HG03039 (cell line): ENCODE results near the gene TLCD1.
A peak's percentile ranks its signal among the peaks of the same experiment; 100 is the strongest.

Experiments
- ATAC-seq: cut with Tn5 transposase; IDR thresholded peaks from one replicate; pipeline ENCODE4 v1.9.1; 2021; ENCODE audit warnings: mild to moderate bottlenecking, moderate library complexity; ENCODE audit not compliant: unreplicated experiment

Gene TLCD1

DNA sequence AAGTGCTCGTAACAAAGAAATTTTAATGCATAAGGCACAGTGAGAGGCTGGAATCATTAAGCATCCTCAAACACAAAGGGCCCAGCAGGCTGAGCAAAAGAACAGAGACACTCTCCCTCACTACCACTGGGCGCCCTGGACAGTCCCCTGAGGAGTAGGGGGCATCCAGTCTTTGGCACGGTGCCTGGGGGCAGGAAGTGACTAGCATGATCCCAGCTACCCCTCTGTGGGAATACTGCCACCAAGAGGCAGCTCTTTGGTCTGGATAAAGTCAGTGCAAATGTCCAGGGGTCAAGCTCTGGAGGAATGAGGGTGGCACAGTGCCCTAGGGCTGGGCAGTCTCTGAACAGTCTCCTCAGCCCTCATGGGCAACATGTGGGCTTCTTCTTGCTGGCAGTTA is 11.8 kb downstream of the TLCD1 start:
- ATAC-seq = no peak

GRCh38 chr17:28712705-28713415 is 13.2 kb downstream of the TLCD1 start:
- ATAC-seq = no peak

GRCh38 chr17:28712032-28712704 is 13.9 kb downstream of the TLCD1 start:
- ATAC-seq = peak; percentile 23

GRCh38 chr17:28711723-28712031 is 14.4 kb downstream of the TLCD1 start, which contains the start of gene PROCA1:
PROCA1 (minus strand) TSS chr17:28711888; CDS start chr17:28711660, 228 bp downstream.
- ATAC-seq = peak; percentile 11

- peak; percentile 71 for ATAC-seq
These were observed 14.9 kb downstream of the TLCD1 start for GRCh38 chr17:28710861-28711722.

- no peak for ATAC-seq
These were observed 18.7 kb downstream of the TLCD1 start for GRCh38 chr17:28707339-28707720.

GRCh38 chr17:28706471-28707338 is 19.3 kb downstream of the TLCD1 start:
- no peak for ATAC-seq

GRCh38 chr17:28705728-28706334 is 20.2 kb downstream of the TLCD1 start:
- ATAC-seq = no peak

GRCh38 chr17:28705074-28705659 is 20.9 kb downstream of the TLCD1 start:
- ATAC-seq = no peak

DNA sequence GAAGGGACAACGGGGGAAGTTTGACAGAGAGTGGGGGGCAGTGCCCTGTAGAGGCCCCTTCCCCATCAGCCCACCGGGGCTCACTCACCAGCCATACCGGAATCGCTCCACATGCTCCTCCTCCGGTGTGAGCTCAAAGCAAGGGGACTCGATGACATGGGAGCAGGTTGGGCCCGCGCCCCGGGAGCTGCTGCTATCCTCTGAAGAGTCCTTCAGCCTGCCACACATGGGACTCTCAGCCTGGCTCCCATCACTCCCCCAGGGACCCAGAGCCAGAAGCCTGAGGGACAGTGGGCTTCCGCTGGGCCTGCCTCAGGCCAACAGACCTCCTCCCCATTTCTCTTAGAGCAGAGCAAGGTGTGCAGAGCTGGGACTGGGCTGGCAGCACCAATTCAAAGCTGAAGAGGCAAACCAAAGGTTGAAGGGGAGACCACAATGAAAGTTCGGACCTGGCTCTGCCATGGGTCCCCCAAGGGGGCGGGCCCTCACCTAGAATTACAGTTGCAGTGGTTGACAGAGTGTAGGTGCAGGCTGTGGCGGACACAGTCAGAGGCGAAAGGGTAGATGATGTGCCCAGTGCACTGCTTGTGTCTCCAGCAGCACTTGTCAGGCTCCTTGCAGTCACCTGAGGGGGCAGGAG is 21.7 kb downstream of the TLCD1 start:
- no peak for ATAC-seq

DNA sequence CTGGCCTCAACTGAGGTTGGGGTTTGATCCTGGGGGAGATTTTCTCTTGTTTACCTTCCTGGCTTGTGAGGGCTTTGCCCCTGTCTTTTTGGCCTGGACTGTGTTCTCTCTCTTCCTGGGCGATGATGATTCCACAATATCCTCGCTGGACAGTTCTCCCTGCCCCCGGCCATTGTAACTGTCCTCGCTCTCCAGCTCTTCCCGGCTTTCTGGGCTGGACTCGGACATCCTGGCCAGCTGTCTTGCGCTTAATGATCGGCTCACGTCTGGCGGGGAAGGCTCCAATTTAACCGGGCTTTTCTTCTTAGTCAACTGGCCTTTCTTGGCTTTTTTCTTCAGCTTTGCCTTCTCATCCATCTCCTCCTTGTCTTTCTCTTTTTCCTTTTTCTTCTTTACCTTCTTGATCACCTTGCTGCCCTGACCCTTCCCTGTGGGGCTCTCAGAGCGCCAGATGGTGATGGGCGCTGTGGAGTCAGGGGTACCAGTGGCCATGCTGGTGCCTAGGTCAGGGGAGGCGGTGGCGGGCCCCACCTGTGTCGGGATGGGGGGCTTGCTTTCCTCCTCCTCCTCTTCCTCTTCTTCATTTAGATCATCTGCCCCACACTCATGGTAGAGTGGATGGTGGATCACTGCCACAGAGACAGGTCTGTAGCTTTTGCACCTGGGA is 22.3 kb downstream of the TLCD1 start:
- no peak for ATAC-seq

DNA sequence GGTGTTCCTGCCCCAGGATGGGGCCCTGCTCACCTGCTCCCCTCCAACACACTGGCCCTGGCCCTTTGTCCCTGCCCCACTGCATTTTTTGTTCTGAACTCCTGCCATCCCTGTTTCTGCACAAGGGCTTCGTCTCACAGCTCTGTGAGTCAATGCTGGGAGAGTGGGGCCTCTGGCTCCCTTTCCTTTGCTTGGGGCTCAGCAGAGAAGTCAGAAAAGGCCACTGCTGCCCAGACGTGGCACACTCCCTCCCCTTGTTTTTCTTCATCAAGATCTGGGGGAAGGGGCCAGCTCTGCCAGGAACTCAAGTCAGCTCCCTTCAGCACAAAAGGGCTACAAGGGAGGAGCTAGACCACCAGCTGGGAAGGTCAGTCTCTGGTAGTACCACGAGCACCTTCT is 23.3 kb downstream of the TLCD1 start:
- ATAC-seq = no peak

DNA sequence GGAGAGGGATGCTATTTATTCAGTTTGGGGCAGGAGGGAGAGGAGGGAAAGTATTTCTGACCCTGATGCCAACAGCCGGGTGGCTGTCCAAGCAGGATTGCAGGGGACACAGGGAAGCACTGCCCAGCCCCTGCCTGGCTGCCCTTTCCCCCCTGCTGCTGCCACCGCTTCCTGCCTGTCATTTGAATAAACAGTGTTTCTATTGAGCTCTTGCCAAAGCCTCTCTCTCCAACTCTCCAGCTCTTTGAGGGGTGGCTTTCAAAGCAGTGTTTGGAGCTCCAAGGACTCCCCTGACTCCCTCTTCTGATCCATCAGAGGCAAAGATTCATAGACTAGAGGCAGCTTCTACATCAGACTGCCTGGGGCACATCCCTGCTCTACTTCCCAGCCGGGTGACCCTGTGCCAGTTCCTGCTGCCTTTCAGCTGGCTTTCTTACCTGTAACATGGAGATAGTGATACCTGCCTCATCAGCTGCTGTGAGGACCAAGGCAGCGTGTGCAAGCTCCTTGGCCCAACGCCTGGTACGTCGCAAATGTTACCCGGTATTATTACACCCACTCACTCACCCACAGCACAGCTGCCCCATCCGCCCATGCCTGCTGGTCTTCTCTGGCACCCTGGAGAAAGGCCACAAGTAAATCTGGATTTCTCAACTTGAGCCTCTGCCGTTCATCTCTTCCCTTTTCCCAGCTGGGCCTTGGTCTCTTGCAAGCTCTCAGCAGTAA is 23.8 kb downstream of the TLCD1 start:
- no peak for ATAC-seq

- ATAC-seq = no peak
These were observed 25.1 kb downstream of the TLCD1 start for GRCh38 chr17:28700830-28701492.

GRCh38 chr17:28700278-28700677 is 25.8 kb downstream of the TLCD1 start:
- ATAC-seq = no peak

GRCh38 chr17:28698253-28698941 is 27.6 kb downstream of the TLCD1 start:
- ATAC-seq = no peak

GRCh38 chr17:28693869-28694268 is 32.2 kb downstream of the TLCD1 start:
- no peak for ATAC-seq
